Medulla oblongata (tissue), 1 donor: ENCODE results near the gene GTPBP3.

ENCODE experiments used
- DNase-seq: peaks from one replicate; pipeline ENCODE4 v3.0.0-alpha.2; 2015; ENCODE audit errors: extremely low spot score

Gene GTPBP3

GRCh38 chr19:17327654-17328516 lies 9.5 kb upstream of the GTPBP3 start:
- DNase-seq, result no peak

GRCh38 chr19:17328517-17329365 lies 8.6 kb upstream of the GTPBP3 start:
- DNase-seq, result no peak

- DNase-seq, result no peak
Observed at GRCh38 chr19:17329366-17330261, 7.7 kb upstream of the GTPBP3 start.

GRCh38 chr19:17330262-17331044 lies 6.9 kb upstream of the GTPBP3 start:
- DNase-seq, result no peak

GRCh38 chr19:17331045-17331558 lies 6.3 kb upstream of the GTPBP3 start:
- DNase-seq, result no peak

- DNase-seq, result no peak
Observed at GRCh38 chr19:17332360-17332676, 5.0 kb upstream of the GTPBP3 start.

GRCh38 chr19:17332677-17333581 lies 4.4 kb upstream of the GTPBP3 start:
- no peak for DNase-seq

- no peak for DNase-seq
Observed at GRCh38 chr19:17333611-17334413, 3.5 kb upstream of the GTPBP3 start.

- DNase-seq, result peak; percentile 97
Observed at GRCh38 chr19:17334414-17335409, 2.6 kb upstream of the GTPBP3 start, which contains the start of gene ANO8. ANO8 (minus strand) TSS chr19:17334855; CDS start chr19:17334670, 185 bp downstream.

GRCh38 chr19:17335575-17335974 lies 1.8 kb upstream of the GTPBP3 start:
- DNase-seq, result no peak

- no peak for DNase-seq
Observed at GRCh38 chr19:17337675-17338432, 501 bp downstream of the GTPBP3 start.

- DNase-seq, result no peak
Observed at GRCh38 chr19:17338433-17339078, 1.2 kb downstream of the GTPBP3 start.

- no peak for DNase-seq
Observed at GRCh38 chr19:17339088-17339741, 1.9 kb downstream of the GTPBP3 start.

GRCh38 chr19:17340302-17340870 lies 3.0 kb downstream of the GTPBP3 start:
- no peak for DNase-seq

GRCh38 chr19:17340871-17341357 lies 3.6 kb downstream of the GTPBP3 start:
- no peak for DNase-seq
